Activated CD4-positive, alpha-beta T cell treated with anti-CD3 and anti-CD28 coated beads, Interleukin-2, amount 50 U/mL, for 4 hours (primary cell): ENCODE measurements around the gene SEBOX.

Experiments used
- DNase-seq, 2 experiments: peaks; one replicate each; pipeline ENCODE4 v3.0.0-alpha.2; 2020

The SEBOX gene

GRCh38 chr17:28317966-28318758, 46.8 kb downstream of the SEBOX start:
- no peak for DNase-seq

GRCh38 chr17:28317099-28317965, 47.7 kb downstream of the SEBOX start:
- DNase-seq, result no peak

GRCh38 chr17:28315846-28316705, 48.9 kb downstream of the SEBOX start:
- DNase-seq, result no peak

GRCh38 chr17:28313841-28314240, 51.2 kb downstream of the SEBOX start:
- DNase-seq, result no peak
